Coronary artery (tissue), 2 donors: ENCODE data around the gene ARFGAP1.

Experiments
- DNase-seq: peaks from one replicate; pipeline ENCODE4 v3.0.0-alpha.2; 2017; ENCODE audit warnings: low spot score
- H3K27ac ChIP-seq, 2 donors: fragments of 200-600 bp; sonication (generic); one replicate each; pipeline ENCODE4 v1.5.1; 2016 to 2019
- H3K4me3 ChIP-seq: fragments of 200-600 bp; sonication (generic); 2 replicates; pipeline ENCODE4 v1.5.1; 2016; ENCODE audit warnings: mild to moderate bottlenecking, moderate library complexity
- TF ChIP-seq, protein P1 (sequence below): fragments of 200-600 bp; sonication (generic); IDR thresholded peaks from one replicate; pipeline ENCODE4 v1.5.1; 2019; ENCODE audit warnings: antibody characterized with exemption

Gene ARFGAP1

DNA sequence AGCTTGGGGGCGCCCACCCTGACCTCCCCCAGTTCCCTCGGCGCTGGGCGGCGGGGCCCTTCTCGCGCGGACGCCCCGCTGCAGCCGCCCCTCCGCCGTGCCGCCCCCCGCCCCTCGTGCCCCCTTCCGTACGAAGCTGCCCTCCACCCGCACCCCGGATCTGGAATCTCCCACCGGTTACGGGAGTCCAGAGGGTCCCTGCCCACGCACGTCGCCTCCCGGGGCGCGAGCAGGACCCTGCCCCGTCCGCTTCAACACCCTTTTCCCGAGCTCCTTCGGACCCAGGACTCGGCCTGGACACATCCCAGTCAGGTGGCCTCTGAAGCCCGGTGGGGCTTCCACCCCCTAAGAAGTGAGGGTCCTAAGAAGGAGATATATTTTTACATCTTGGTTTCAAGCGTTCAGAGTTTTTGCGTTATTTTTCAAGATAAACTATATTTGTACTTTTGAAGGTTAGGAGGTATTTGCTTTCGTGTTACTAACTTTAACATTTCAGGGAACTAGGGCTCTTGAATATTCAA lies 506 bp downstream of the ARFGAP1 start:
- no peak for DNase-seq
- Histone ChIP-seq H3K4me3 (peak overlapping the region; percentile 98), H3K27ac (peak overlapping the region; percentile 76 to 81)
- TF ChIP-seq, protein P1, sequence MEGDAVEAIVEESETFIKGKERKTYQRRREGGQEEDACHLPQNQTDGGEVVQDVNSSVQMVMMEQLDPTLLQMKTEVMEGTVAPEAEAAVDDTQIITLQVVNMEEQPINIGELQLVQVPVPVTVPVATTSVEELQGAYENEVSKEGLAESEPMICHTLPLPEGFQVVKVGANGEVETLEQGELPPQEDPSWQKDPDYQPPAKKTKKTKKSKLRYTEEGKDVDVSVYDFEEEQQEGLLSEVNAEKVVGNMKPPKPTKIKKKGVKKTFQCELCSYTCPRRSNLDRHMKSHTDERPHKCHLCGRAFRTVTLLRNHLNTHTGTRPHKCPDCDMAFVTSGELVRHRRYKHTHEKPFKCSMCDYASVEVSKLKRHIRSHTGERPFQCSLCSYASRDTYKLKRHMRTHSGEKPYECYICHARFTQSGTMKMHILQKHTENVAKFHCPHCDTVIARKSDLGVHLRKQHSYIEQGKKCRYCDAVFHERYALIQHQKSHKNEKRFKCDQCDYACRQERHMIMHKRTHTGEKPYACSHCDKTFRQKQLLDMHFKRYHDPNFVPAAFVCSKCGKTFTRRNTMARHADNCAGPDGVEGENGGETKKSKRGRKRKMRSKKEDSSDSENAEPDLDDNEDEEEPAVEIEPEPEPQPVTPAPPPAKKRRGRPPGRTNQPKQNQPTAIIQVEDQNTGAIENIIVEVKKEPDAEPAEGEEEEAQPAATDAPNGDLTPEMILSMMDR, result no peak

DNA sequence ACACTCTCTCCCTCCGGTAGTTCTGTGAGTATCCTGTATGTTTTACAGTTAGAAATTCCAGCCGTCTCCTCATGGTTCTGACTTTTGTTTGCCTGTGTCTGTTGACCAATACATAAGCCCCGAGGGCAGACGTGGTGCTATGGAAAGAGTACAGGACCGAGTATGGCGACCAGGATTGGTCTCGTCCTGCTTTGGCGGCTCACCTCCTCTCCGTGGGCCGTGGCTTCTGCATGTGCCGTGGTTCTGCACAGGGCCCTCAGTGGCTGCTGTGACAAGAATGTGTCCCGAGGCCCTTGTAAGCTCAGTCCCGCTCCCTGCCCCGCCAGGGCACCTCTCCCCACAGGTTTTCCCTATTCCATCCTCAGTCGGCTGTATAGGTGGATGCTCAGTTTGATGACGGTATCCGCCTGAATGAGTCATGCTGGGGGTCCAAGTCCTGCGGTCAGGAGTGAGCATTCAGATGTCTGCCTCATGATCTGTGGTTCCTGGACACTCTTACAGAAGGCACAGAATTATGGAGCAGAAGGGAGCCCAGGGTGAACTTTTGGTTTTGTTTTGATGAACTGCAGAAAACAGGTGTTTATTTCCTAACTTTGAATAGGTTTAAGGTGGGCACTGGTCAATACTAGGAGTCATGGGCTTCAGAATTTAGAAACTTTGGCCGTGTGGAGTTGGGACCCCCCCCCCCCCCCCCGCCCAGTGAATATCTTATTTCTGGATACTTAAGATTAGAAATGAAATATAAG lies 1.2 kb downstream of the ARFGAP1 start:
- no peak for DNase-seq
- Histone ChIP-seq H3K4me3 (peak overlapping the region; percentile 98), H3K27ac (no peak overlapping the region)
- TF ChIP-seq, protein P1, result no peak

DNA sequence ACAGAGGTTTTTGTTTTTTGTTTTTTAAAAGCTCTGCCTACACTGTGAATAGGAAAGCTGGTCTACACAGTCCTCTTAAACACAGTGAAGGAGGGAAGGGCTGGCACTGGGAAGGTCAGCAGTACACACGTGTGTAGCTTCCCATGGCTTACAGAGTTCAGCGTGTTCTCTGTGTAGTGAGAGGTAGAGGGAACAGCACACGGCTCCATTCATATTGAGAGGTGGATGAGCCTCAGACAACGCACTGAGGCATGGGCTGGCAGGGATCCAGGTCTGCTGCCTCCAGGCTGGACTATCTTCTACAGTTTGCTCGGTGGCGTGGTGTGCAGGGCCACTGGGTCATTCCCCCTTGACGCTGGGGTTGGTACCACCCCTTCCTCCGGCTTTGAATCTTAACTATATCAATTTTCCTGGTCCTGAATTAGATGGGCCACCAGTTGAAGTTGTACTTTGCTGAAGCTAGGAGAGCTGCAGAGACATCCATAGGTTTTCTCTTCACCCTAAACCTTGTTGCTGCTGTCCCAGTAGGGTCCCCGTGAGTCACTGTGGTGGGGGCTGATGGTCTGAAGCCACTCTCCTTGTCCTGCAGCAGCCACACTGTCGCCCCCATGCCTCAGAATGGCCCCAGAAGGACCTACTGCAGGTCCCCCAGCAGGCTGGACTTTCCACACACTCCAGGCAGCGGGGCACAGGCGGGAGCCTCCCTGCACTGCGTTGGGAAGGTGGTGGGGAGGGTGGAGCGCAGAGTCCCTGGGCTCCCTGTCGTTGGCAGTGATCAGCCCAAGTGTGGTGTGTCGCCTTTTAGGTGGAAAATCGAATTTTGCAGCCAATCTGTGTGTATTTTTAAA lies 2.0 kb downstream of the ARFGAP1 start:
- Histone ChIP-seq H3K27ac (no peak overlapping the region), H3K4me3 (peak overlapping the region; percentile 12)
- DNase-seq, result no peak
- TF ChIP-seq, protein P1, result no peak

DNA sequence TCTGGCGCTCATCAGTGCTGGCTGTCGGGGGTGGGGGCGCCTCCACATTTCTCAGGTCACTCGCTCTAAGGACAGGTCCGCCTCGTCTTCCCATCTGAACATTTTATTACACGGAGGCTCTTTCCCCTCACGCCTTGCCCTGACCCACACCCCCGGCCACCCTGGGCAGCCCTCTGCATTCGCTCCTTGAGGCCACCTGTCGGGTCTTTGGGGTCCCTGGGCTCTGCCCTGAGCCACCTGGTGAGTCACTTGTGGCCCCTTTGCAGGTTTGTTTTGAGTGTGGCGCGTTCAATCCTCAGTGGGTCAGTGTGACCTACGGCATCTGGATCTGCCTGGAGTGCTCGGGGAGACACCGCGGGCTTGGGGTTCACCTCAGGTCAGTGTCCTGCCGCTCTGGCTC lies 3.2 kb downstream of the ARFGAP1 start:
- TF ChIP-seq, protein P1, result no peak

DNA sequence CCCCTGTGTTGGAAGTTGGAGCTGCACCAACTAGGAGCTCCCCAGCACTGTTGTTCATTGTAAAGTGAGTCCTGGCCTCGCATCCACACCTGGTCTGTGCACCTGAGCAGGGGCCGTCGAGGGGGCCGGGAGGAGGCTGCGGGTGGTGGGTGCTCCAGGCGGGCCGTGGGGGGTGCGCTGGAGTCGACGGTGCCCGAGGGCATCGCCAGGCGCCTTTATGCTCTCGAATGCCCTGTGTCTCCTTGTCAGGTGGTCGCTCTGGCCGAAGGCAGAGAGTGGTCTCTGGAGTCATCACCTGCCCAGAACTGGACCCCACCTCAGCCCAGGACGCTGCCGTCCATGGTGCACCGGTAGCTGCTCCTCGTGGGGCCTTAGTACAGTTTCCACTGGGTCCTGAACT lies 4.3 kb downstream of the ARFGAP1 start:
- H3K27ac ChIP-seq, result no peak overlapping the region
- H3K4me3 ChIP-seq, result no peak overlapping the region
- no peak for DNase-seq
- TF ChIP-seq, protein P1, result no peak

More for the DNA sequence above, 3.2 kb downstream of the ARFGAP1 start:
- DNase-seq, result no peak
- Histone ChIP-seq H3K4me3 (no peak overlapping the region), H3K27ac (no peak overlapping the region)

DNA sequence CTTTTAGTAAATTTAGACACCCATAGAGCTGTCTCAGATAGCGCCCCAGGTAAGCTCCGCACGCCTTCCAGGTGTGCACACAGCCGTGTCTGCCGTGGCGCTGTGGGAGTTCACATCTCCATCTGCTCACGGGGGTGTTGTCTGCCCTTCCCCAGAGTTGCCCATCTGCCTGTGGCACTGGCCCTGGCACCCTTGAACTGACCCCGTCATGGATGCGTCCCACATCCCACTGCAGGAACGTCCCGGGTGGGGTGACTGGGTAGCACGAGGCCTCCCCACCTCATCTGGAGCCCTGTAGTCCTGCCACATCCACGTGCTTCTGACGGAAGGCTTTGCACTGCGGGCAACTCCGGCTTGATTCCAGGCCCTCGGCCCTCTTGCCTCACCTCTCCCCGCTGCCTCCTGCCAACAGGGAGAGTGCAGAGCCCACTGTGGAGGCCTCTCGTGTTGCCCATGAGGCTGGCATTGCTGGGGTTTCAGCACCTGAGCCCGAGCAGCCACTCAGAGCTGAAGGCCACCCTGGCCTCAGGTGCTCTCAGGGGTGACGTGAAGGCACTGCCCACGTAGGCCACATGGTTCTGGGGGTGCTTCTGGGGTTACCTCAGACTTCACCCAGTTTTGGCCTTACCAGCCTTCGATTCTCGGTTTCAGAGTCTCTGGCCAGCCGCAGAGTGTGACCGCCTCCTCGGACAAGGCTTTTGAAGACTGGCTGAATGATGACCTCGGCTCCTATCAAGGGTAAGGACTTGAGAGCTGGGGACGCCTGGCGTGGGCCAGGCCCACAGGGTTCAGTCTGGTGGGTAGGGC lies 5.1 kb downstream of the ARFGAP1 start:
- no peak for DNase-seq
- H3K27ac ChIP-seq, result no peak overlapping the region
- TF ChIP-seq, protein P1, result no peak
- no peak overlapping the region for H3K4me3 ChIP-seq
